ENCODE measurements around the gene ASMTL. TPM values are rescaled to one million over a fixed set of nuclear protein-coding genes. Genes with fewer than 3 reads are reported as not detected.

Gene ASMTL
- total and polyA plus RNA-seq, 2 experiments from 2014 or later, result 36.5 to 43.8 TPM

DNA sequence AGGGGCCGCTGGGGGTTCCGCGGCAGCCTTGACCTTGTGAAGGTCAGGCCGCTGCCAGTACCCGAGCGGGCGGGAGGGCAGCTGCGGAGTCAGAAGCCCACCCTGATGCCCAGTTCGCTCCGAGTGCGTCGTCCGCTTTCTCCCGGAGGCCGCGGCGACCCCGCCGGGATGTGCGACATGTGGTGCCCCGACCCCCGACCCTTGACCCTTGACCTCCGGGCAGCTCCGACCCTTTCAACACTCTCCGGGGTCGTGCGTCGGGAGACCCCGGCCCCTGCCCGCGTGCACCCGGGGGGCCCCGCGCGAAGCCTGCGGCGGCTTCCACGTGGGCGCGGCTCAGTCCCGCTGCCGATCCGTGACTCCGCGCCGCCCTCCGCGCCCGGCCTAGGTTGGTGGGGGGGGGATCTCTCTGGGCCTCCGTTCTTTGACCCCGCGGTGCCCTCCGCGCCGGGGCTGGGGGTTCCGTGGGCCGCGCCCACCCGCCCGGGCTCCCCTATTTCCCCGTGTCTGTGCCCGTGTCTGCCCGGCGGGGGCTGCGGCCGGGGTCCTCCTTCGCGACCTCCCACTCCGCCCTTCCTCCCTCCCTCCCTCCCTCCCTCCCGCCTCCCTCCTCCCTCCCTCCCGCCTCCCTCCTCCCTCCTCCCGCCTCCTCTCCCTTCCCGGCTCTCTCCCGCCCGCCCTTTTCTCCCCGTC lies 60.2 kb downstream of the ASMTL start:
- no peaks in the 10 kb centered on the region for H3K9me3 ChIP-seq (ENCODE audit: low read depth)
- H3K4me1 ChIP-seq (ENCODE audit: low read depth), result peaks cover 14% of the 10 kb centered on the region
- peaks cover 26% of the 10 kb centered on the region for H3K36me3 ChIP-seq
- no peaks in the 10 kb centered on the region for H3K27me3 ChIP-seq
- H3K27ac ChIP-seq, result peak overlapping the region; percentile 99
- TF ChIP-seq, protein P1, sequence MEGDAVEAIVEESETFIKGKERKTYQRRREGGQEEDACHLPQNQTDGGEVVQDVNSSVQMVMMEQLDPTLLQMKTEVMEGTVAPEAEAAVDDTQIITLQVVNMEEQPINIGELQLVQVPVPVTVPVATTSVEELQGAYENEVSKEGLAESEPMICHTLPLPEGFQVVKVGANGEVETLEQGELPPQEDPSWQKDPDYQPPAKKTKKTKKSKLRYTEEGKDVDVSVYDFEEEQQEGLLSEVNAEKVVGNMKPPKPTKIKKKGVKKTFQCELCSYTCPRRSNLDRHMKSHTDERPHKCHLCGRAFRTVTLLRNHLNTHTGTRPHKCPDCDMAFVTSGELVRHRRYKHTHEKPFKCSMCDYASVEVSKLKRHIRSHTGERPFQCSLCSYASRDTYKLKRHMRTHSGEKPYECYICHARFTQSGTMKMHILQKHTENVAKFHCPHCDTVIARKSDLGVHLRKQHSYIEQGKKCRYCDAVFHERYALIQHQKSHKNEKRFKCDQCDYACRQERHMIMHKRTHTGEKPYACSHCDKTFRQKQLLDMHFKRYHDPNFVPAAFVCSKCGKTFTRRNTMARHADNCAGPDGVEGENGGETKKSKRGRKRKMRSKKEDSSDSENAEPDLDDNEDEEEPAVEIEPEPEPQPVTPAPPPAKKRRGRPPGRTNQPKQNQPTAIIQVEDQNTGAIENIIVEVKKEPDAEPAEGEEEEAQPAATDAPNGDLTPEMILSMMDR (IDR thresholded peaks at IDR 0.05; ENCODE audit: low read depth, low read length), result no peak
- H3K4me3 ChIP-seq, result peak overlapping the region; percentile 58
- DNase-seq (ENCODE audit: low read depth in 1 of 2, low spot score in 1 of 2), result peak; percentile 70 to 78

DNA sequence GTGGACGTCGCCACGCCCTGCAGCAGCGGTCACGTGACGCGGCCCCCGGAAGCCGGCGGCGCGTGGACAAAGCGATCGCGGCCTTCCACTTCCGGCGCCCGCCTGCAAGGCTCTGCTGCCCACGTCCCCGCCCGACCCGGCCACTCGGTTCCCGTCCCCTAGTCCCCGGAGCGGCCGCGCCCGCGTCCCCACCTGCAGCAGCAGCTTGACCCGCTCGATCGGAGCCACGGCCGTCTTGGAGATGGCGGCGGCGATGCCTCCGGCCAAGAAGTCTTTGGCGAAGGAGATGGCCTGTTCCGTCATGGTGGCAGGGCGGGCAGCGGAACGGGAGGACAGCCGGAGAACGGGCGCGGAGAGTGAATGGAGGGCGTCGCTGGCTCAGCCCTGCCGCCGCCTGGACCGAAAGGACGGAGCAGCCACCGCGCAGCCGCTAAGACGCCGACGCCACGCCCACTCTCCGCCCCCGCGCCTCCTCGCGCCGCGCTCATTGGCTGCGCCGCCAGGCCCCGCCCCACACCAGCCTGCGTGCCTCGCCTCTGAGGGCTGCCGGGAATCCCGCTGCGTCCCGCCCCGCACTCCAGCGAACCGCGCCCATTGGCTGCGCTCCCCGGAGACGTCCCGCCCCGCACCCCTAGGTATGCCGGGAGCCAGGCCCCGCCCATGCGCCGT lies 60.9 kb downstream of the ASMTL start, which contains the start of gene SLC25A6:
SLC25A6 (minus strand) TSS at position 407 of the 669 bp plus-strand sequence; CDS start at position 303, 104 bp downstream.
- DNase-seq (ENCODE audit: low read depth in 1 of 2, low spot score in 1 of 2), result peak; percentile 99
- Histone ChIP-seq H3K9me3 (ENCODE audit: low read depth) (no peaks in the 10 kb centered on the region), H3K36me3 (peaks cover 33% of the 10 kb centered on the region), H3K4me1 (ENCODE audit: low read depth) (peaks cover 14% of the 10 kb centered on the region), H3K27ac (peak within 1 kb of the TSS; percentile 99), H3K27me3 (no peaks in the 10 kb centered on the region), H3K4me3 (peak within 1 kb of the TSS; percentile 89)
- TF ChIP-seq, protein P1 (IDR thresholded peaks at IDR 0.05; ENCODE audit: low read depth, low read length), result peak; percentile 2

DNA sequence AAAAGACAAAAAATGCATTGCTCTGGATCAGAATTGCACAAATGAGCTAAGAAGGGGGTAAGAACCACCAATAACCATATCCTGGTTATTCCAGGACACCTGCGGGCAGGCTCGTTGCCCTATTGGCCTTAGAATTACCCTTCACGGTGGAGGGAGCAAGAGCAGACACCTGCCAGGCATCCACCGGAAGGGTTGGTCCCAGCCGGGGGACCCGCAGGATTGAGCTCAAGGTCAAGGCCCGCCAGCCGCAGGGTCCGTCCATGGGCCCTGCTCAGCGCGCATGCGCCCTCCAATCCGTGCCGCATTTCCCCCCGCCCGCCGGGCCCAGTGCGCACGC lies 61.4 kb downstream of the ASMTL start:
- Histone ChIP-seq H3K9me3 (ENCODE audit: low read depth) (no peaks in the 10 kb centered on the region), H3K27ac (peak overlapping the region; percentile 99), H3K4me3 (peak overlapping the region; percentile 89), H3K36me3 (peaks cover 38% of the 10 kb centered on the region), H3K4me1 (ENCODE audit: low read depth) (peaks cover 14% of the 10 kb centered on the region), H3K27me3 (no peaks in the 10 kb centered on the region)
- peak in 1 of 2 donors; percentile 94 for DNase-seq (ENCODE audit: low read depth in 1 of 2, low spot score in 1 of 2)
- TF ChIP-seq, protein P1 (IDR thresholded peaks at IDR 0.05; ENCODE audit: low read depth, low read length), result no peak

GRCh38 chrX:1390621-1391369 lies 61.9 kb downstream of the ASMTL start:
- no peaks in the 10 kb centered on the region for H3K27me3 ChIP-seq
- peak overlapping the region; percentile 89 for H3K4me3 ChIP-seq
- TF ChIP-seq, protein P1 (IDR thresholded peaks at IDR 0.05; ENCODE audit: low read depth, low read length), result no peak
- H3K9me3 ChIP-seq (ENCODE audit: low read depth), result no peaks in the 10 kb centered on the region
- H3K36me3 ChIP-seq, result peaks cover 43% of the 10 kb centered on the region
- peak overlapping the region; percentile 99 for H3K27ac ChIP-seq
- no peak for DNase-seq (ENCODE audit: low read depth in 1 of 2, low spot score in 1 of 2)
- peaks cover 14% of the 10 kb centered on the region for H3K4me1 ChIP-seq (ENCODE audit: low read depth)

DNA sequence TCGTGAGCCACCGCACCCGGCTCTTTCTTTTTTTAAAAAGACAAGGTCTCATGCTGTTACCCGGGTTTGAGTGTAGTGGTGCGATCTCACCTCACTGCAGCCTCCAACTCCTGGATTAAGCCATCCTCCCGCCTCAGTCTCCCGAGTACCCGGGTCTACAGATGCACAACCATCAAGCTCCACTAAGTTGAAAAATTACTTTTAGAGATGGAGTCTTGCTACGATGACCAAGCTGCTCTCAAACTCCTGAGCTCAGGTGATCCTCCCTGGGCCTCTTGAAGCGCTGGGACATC lies 62.8 kb downstream of the ASMTL start:
- DNase-seq (ENCODE audit: low read depth in 1 of 2, low spot score in 1 of 2), result no peak

More for the DNA sequence above, 62.8 kb downstream of the ASMTL start:
- Histone ChIP-seq H3K27ac (no peak overlapping the region), H3K9me3 (ENCODE audit: low read depth) (no peaks in the 10 kb centered on the region), H3K4me1 (ENCODE audit: low read depth) (peaks cover 14% of the 10 kb centered on the region), H3K36me3 (peaks cover 52% of the 10 kb centered on the region), H3K4me3 (no peak overlapping the region), H3K27me3 (no peaks in the 10 kb centered on the region)
- TF ChIP-seq, protein P1 (IDR thresholded peaks at IDR 0.05; ENCODE audit: low read depth, low read length), result no peak

All from cardiac muscle cell (in vitro differentiated cells and primary cell).